Neural cell (in vitro differentiated cells): ENCODE data around the gene RPL37. TPM values are rescaled to one million over a fixed set of nuclear protein-coding genes. Genes with fewer than 3 reads are reported as not detected.
"Not testable (repeated sequence)": the region's sequence is repeated elsewhere in the genome, so short reads cannot be mapped to it uniquely, and the experiment has no call there.

Experiments
- H2AFZ ChIP-seq: fragments of 200-600, 300-800 bp; sonication (generic), shearing (Covaris generic); 2 replicates; pipeline ENCODE4 v1.6.0; 2014; ENCODE audit warnings: low read depth, mild to moderate bottlenecking, antibody characterized with exemption, low read length, moderate library complexity
- H3F3A ChIP-seq: fragments of 200-600 bp; shearing (Covaris generic); 2 replicates; pipeline ENCODE4 v1.6.1; 2016; ENCODE audit warnings: mild to moderate bottlenecking, moderate library complexity, mixed read lengths, antibody characterized with exemption, low read length; ENCODE audit not compliant: insufficient read depth, poor library complexity, severe bottlenecking
- H3K27ac ChIP-seq: fragments of 200-600, 300-800 bp; sonication (generic), shearing (Covaris generic); 2 replicates; pipeline ENCODE4 v1.5.1; 2014; ENCODE audit warnings: mild to moderate bottlenecking, low read length, moderate library complexity
- H3K27me3 ChIP-seq: fragments of 300-800, 200-600 bp; sonication (generic), shearing (Covaris generic); 2 replicates; pipeline ENCODE4 v1.6.0; 2014; ENCODE audit warnings: mild to moderate bottlenecking, low read depth, low read length, moderate library complexity; ENCODE audit not compliant: insufficient read depth
- H3K36me3 ChIP-seq: fragments of 300-800, 200-600 bp; sonication (generic), shearing (Covaris generic); 2 replicates; pipeline ENCODE4 v1.5.1; 2014; ENCODE audit warnings: mild to moderate bottlenecking, antibody characterized with exemption, low read length, moderate library complexity; ENCODE audit not compliant: insufficient read depth
- H3K4me2 ChIP-seq: fragments of 300-800, 200-600 bp; sonication (generic), shearing (Covaris generic); 2 replicates; pipeline ENCODE4 v1.6.0; 2014; ENCODE audit warnings: mild to moderate bottlenecking, low read length
- H3K4me3 ChIP-seq: fragments of 300-800, 200-600 bp; sonication (generic), shearing (Covaris generic); 2 replicates; pipeline ENCODE4 v1.5.1; 2014; ENCODE audit warnings: mild to moderate bottlenecking, low read length, moderate library complexity
- H3K79me2 ChIP-seq: fragments of 200-600 bp; shearing (Covaris generic); replicated peaks from 2 replicates; pipeline ENCODE4 v1.6.0; 2014; ENCODE audit warnings: mild to moderate bottlenecking, low read length, moderate library complexity; ENCODE audit not compliant: insufficient read depth
- H3K9ac ChIP-seq: fragments of 300-800, 200-600 bp; sonication (generic), shearing (Covaris generic); 2 replicates; pipeline ENCODE4 v1.6.1; 2016; ENCODE audit warnings: mild to moderate bottlenecking, low read length, mixed read lengths
- H3K9me2 ChIP-seq: fragments of 200-600 bp; shearing (Covaris generic); 2 replicates; pipeline ENCODE4 v1.6.1; 2016; ENCODE audit warnings: mild to moderate bottlenecking, low read length, mixed read lengths; ENCODE audit not compliant: insufficient read depth
- H3K9me3 ChIP-seq: fragments of 200-600, 300-800 bp; sonication (generic), shearing (Covaris generic); 2 replicates; pipeline ENCODE4 v1.6.1; 2016; ENCODE audit warnings: mild to moderate bottlenecking, mixed run types, low read length, moderate library complexity, mixed read lengths
- H4K20me1 ChIP-seq: fragments of 200-600 bp; shearing (Covaris generic); 2 replicates; pipeline ENCODE4 v1.6.1; 2016; ENCODE audit warnings: mild to moderate bottlenecking, mixed run types; ENCODE audit not compliant: insufficient read depth
- CTCF ChIP-seq: fragments of 450-650 bp; IDR thresholded peaks from 2 replicates; pipeline ENCODE4 v1.5.1; 2014; ENCODE audit warnings: antibody characterized with exemption, mild to moderate bottlenecking, moderate library complexity; ENCODE audit not compliant: poor library complexity, severe bottlenecking
- EP300 ChIP-seq: fragments of 450-650 bp; conservative IDR thresholded peaks from 2 replicates; pipeline ENCODE4 v1.6.1; 2014; ENCODE audit warnings: antibody characterized with exemption, mild to moderate bottlenecking, moderate library complexity; ENCODE audit not compliant: poor library complexity, severe bottlenecking
- EZH2 ChIP-seq: fragments of 200-600, 300-800 bp; shearing (Covaris generic), sonication (generic); IDR thresholded peaks from 2 replicates; pipeline ENCODE4 v1.6.1; 2014; ENCODE audit warnings: antibody characterized with exemption, low read length, borderline replicate concordance, mild to moderate bottlenecking; ENCODE audit not compliant: insufficient read depth, poor library complexity, severe bottlenecking
- MXI1 ChIP-seq: fragments of 450-650 bp; conservative IDR thresholded peaks from 2 replicates; pipeline ENCODE4 v1.6.1; 2014; ENCODE audit warnings: antibody characterized with exemption, mild to moderate bottlenecking; ENCODE audit not compliant: poor library complexity, severe bottlenecking
- POLR2AphosphoS5 ChIP-seq: IDR thresholded peaks from 2 replicates; pipeline ENCODE4 v1.6.1; 2012
- RAD21 ChIP-seq: fragments of 450-650 bp; conservative IDR thresholded peaks from 2 replicates; pipeline ENCODE4 v1.6.1; 2014; ENCODE audit warnings: antibody characterized with exemption, mild to moderate bottlenecking, moderate library complexity
- SMC3 ChIP-seq: fragments of 450-650 bp; conservative IDR thresholded peaks from 2 replicates; pipeline ENCODE4 v1.6.1; 2014; ENCODE audit warnings: antibody characterized with exemption, mild to moderate bottlenecking, moderate library complexity; ENCODE audit not compliant: poor library complexity
- TAF1 ChIP-seq: IDR thresholded peaks from 2 replicates; pipeline ENCODE4 v1.6.1; 2012; ENCODE audit warnings: low read depth
- polyA plus RNA-seq: library from polyadenylated mRNA; depleted of rRNA; stranded (reverse); fragments of >200 nt; gene quantifications from 2 replicates; pipeline ENCODE4 v1.2.3, GENCODE V29; 2014
- TF ChIP-seq, protein P1 (sequence below): IDR thresholded peaks from 2 replicates; pipeline ENCODE4 v1.6.1; 2012; ENCODE audit warnings: borderline replicate concordance

Gene RPL37
- polyA plus RNA-seq, 1 donor from 2014 or later: 107 TPM

DNA sequence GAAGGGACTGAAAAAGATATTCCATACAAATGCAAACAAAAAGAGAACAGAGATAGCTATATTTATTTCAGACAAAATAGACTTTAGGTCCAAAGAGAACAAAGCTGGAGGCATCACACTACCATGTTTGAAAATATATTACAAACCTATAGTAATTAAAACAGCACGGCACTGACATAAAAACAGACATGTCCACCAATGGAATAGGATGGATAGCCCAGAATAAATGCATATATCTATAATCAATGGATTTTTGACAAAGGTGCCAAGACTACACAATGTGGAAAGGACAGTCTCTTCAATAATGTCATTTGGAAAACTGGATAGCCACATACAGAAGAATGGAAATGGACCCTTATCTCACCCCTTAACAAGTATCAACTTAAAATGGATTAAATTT is 47.0 kb downstream of the RPL37 start:
- Histone ChIP-seq H3F3A (no peaks in the 10 kb centered on the region), H2AFZ (no peak overlapping the region), H3K36me3 (no peaks in the 10 kb centered on the region), H3K9me2 (no peaks in the 10 kb centered on the region), H3K79me2 (peaks cover 83% of the 10 kb centered on the region), H3K9ac (no peak overlapping the region), H3K4me3 (no peak overlapping the region), H4K20me1 (no peaks in the 10 kb centered on the region), H3K4me2 (no peak overlapping the region), H3K27ac (no peak overlapping the region), H3K9me3 (peaks cover 10% of the 10 kb centered on the region), H3K27me3 (no peaks in the 10 kb centered on the region)
- TF ChIP-seq EP300: no peak
- no peak for TF ChIP-seq POLR2AphosphoS5
- TF ChIP-seq, protein P1, sequence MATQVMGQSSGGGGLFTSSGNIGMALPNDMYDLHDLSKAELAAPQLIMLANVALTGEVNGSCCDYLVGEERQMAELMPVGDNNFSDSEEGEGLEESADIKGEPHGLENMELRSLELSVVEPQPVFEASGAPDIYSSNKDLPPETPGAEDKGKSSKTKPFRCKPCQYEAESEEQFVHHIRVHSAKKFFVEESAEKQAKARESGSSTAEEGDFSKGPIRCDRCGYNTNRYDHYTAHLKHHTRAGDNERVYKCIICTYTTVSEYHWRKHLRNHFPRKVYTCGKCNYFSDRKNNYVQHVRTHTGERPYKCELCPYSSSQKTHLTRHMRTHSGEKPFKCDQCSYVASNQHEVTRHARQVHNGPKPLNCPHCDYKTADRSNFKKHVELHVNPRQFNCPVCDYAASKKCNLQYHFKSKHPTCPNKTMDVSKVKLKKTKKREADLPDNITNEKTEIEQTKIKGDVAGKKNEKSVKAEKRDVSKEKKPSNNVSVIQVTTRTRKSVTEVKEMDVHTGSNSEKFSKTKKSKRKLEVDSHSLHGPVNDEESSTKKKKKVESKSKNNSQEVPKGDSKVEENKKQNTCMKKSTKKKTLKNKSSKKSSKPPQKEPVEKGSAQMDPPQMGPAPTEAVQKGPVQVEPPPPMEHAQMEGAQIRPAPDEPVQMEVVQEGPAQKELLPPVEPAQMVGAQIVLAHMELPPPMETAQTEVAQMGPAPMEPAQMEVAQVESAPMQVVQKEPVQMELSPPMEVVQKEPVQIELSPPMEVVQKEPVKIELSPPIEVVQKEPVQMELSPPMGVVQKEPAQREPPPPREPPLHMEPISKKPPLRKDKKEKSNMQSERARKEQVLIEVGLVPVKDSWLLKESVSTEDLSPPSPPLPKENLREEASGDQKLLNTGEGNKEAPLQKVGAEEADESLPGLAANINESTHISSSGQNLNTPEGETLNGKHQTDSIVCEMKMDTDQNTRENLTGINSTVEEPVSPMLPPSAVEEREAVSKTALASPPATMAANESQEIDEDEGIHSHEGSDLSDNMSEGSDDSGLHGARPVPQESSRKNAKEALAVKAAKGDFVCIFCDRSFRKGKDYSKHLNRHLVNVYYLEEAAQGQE: no peak
- TF ChIP-seq MXI1: no peak
- TF ChIP-seq TAF1: no peak
- TF ChIP-seq EZH2: no peak
- TF ChIP-seq SMC3: no peak
- no peak for TF ChIP-seq RAD21
- no peak for TF ChIP-seq CTCF

DNA sequence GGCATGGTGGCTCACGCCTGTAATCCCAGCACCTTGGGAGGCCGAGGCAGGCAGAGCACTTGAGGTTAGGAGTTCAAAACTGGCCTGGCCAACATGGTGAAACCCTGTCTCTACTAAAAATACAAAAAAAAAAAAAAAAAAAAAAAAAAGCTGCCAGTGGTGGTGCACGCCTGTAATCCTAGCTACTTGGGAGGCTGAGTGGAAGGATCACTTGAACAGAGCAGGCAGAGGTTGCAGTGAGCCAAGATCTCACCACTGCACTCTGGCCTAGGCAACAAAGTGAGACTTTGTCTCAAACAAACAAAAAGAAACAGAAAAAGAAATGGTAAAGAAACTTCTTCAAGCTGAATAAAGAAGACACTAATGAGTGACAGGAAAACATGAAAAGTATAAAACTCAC is 48.4 kb downstream of the RPL37 start:
- not testable (repeated sequence) for H3K27ac ChIP-seq, H3K9ac ChIP-seq, H3K36me3 ChIP-seq, H3K9me3 ChIP-seq, H3F3A ChIP-seq, H3K4me2 ChIP-seq, H2AFZ ChIP-seq, H3K9me2 ChIP-seq, H4K20me1 ChIP-seq, H3K4me3 ChIP-seq, H3K27me3 ChIP-seq
- H3K79me2 ChIP-seq: peaks cover 85% of the 10 kb centered on the region

- Histone ChIP-seq H2AFZ (no peak overlapping the region), H3F3A (no peaks in the 10 kb centered on the region), H4K20me1 (no peaks in the 10 kb centered on the region), H3K79me2 (peaks cover 89% of the 10 kb centered on the region), H3K4me3 (no peak overlapping the region), H3K27ac (no peak overlapping the region), H3K9me3 (peaks cover 10% of the 10 kb centered on the region), H3K27me3 (no peaks in the 10 kb centered on the region), H3K9me2 (no peaks in the 10 kb centered on the region), H3K9ac (no peak overlapping the region), H3K36me3 (no peaks in the 10 kb centered on the region), H3K4me2 (no peak overlapping the region)
- TF ChIP-seq POLR2AphosphoS5 (no peak), SMC3 (no peak), EP300 (no peak), CTCF (no peak), MXI1 (no peak), RAD21 (no peak), TAF1 (no peak), EZH2 (no peak)
- TF ChIP-seq, protein P1: no peak
These were observed 50.1 kb downstream of the RPL37 start for GRCh38 chr5:40784916-40785315.
